BJ (cell line): ENCODE results near the gene MLLT3. TPM values are rescaled to one million over a fixed set of nuclear protein-coding genes. Genes with fewer than 3 reads are reported as not detected.

ENCODE experiments used
- CTCF ChIA-PET: fragments of 350-600 bp; formaldehyde crosslinking; extraction: SDS; loops from one replicate; lab custom pipeline; 2021; ENCODE audit warnings: antibody characterized with exemption, inconsistent platforms; lab: Yijun Ruan, JAX
- POLR2A ChIA-PET: fragments of 300-600 bp; sonication (Branson Sonifier 250); formaldehyde crosslinking; extraction: SDS; loops from one replicate; lab custom pipeline; 2021; ENCODE audit warnings: antibody characterized with exemption; lab: Charles Lee
- DNase-seq: peaks from one replicate; pipeline ENCODE4 v3.0.0-alpha.2; 2011; ENCODE audit warnings: low read depth
- H3K27me3 ChIP-seq: 2 replicates; pipeline ENCODE4 v1.6.0; 2011; ENCODE audit warnings: low read length; ENCODE audit not compliant: control insufficient read depth, insufficient read depth
- H3K36me3 ChIP-seq: 2 replicates; pipeline ENCODE4 v1.5.1; 2011; ENCODE audit warnings: low read length; ENCODE audit not compliant: control insufficient read depth, insufficient read depth
- H3K4me3 ChIP-seq: 2 replicates; pipeline ENCODE4 v1.5.1; 2011; ENCODE audit warnings: low read depth, mild to moderate bottlenecking, control low read depth, low read length
- polyA plus RNA-seq: library from polyadenylated mRNA; depleted of rRNA; stranded (reverse); fragments of >200 nt; gene quantifications from 2 replicates; pipeline ENCODE4 v1.2.3, GENCODE V29; 2011
- TF ChIP-seq, protein P1 (sequence below): IDR thresholded peaks from 2 replicates; pipeline ENCODE4 v1.5.1; 2011; ENCODE audit warnings: low read depth, mild to moderate bottlenecking, control low read depth, inconsistent platforms, low read length, moderate library complexity; ENCODE audit not compliant: insufficient read depth

MLLT3 gene
- polyA plus RNA-seq, 1 experiment: 13.8 TPM

DNA sequence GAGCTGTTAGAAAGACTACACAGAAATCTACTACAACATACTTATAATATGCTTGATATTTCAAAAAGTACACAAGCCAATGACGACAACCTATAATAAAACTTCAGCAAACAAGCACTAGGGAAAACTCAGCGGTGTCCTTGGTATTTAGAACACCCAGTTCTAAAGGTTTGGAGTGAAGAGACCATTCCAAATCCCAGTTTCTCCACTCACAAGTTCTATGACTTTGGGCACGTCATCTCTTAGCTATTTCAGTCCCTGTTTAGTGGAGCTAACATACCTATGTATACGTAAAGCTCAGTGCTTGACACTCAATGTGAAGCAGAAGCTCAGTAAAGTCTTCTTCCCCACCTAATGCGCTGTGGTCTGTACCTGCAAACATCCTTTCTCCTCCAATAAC is 52.8 kb downstream of the MLLT3 start:
- DNase-seq: no peak
- ChIA-PET CTCF (interaction anchor here (0.6 to 0.8 kb wide), 2 partner anchors 13 to 36 kb away, joined by 3 read pairs; no protein-coding TSS in a partner anchor), POLR2A (interaction anchor here (0.6 kb wide), 1 partner anchor 32 kb away, joined by 3 read pairs; no protein-coding TSS in a partner anchor)
- H3K36me3 ChIP-seq: no peaks in the 10 kb centered on the region
- TF ChIP-seq, protein P1, sequence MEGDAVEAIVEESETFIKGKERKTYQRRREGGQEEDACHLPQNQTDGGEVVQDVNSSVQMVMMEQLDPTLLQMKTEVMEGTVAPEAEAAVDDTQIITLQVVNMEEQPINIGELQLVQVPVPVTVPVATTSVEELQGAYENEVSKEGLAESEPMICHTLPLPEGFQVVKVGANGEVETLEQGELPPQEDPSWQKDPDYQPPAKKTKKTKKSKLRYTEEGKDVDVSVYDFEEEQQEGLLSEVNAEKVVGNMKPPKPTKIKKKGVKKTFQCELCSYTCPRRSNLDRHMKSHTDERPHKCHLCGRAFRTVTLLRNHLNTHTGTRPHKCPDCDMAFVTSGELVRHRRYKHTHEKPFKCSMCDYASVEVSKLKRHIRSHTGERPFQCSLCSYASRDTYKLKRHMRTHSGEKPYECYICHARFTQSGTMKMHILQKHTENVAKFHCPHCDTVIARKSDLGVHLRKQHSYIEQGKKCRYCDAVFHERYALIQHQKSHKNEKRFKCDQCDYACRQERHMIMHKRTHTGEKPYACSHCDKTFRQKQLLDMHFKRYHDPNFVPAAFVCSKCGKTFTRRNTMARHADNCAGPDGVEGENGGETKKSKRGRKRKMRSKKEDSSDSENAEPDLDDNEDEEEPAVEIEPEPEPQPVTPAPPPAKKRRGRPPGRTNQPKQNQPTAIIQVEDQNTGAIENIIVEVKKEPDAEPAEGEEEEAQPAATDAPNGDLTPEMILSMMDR: no peak
- no peak overlapping the region for H3K4me3 ChIP-seq
- no peaks in the 10 kb centered on the region for H3K27me3 ChIP-seq

DNA sequence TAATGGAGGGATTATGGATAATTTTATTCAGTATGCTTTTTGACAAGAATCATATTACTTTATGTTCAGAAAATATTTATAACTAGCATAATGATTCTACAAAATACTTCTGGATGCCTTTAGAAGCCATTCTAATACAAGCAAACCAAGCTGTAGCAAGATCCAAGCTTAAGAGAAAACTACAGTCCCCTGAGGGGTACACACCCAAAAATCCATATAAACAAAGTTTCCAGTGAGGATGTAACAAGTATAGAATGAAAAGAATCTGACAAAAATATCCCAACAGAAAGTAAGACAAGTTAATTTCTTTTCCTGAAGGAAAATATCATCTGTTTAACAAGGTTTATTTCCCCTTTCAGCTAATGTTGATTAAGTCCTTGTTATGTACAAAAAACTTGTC is 53.9 kb downstream of the MLLT3 start:
- TF ChIP-seq, protein P1: no peak
- ChIA-PET CTCF (no interaction called here), POLR2A (interaction anchor here (0.6 kb wide), 1 partner anchor 27 kb away, joined by 4 read pairs; no protein-coding TSS in a partner anchor)
- Histone ChIP-seq H3K4me3 (no peak overlapping the region), H3K36me3 (no peaks in the 10 kb centered on the region), H3K27me3 (no peaks in the 10 kb centered on the region)
- no peak for DNase-seq

DNA sequence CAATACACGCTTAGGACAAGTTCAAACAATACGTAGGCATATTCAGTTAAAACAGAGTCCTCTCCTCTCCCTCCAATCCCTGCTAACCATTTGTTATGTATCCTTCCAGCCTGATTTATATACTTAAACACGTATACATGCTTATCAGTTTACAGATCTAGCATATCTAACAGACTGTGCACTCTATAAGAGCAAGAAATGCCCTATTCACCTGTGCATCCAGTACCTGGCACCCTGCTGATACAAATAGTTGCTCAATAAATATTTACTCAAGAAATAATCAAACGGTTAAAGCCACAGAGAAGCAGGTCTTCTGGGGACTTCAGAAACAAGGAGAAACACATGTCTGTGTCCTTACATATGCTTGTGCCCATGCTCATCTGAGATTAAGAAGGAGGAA is 55.9 kb downstream of the MLLT3 start:
- no peak for DNase-seq
- TF ChIP-seq, protein P1: no peak
- H3K27me3 ChIP-seq: no peaks in the 10 kb centered on the region
- ChIA-PET CTCF (no interaction called here), POLR2A (no interaction called here)
- no peaks in the 10 kb centered on the region for H3K36me3 ChIP-seq
- H3K4me3 ChIP-seq: no peak overlapping the region

DNA sequence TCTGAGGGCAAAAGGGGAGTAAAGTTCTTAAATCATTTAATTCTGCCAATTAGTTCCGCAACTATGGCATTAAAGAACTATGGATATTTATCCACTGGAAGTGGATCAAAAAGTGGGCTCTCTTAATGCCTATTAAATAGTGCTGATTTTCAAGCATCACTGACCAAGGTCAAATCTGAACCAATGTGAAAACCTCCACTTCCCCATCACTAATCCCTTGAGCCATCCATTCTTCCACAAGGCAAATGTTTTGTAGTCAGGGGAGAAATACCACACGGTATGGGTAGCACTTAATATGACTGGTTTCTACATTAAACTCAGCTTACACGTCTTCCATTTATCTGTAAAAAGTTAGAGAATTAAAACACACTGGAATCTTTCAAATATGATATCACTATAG is 57.6 kb downstream of the MLLT3 start:
- ChIA-PET POLR2A (no interaction called here), CTCF (no interaction called here)
- Histone ChIP-seq H3K27me3 (no peaks in the 10 kb centered on the region), H3K36me3 (no peaks in the 10 kb centered on the region), H3K4me3 (no peak overlapping the region)
- DNase-seq: no peak
- TF ChIP-seq, protein P1: no peak

DNA sequence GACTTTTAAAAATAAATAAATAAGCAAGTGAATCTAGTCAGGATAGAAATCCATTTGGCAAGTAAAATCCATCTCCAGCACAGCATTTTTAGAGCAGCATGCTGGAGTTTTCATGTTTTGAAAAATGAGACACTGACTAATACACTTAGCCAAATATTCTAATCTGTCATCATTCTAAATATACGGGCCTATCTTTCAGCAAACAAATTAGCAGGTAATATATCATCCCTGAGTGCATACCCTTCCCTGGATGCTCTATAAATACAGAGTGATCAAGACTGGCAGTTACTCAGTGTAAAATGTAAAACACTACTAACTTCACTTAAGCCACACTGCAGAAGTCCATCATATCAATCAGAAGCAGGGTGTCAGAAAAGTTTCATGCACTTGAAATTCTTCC is 58.4 kb downstream of the MLLT3 start:
- H3K36me3 ChIP-seq: no peaks in the 10 kb centered on the region
- H3K4me3 ChIP-seq: no peak overlapping the region
- no peaks in the 10 kb centered on the region for H3K27me3 ChIP-seq
- ChIA-PET POLR2A (no interaction called here), CTCF (interaction anchor here (0.9 kb wide), 1 partner anchor 56 kb away, joined by 3 read pairs; no protein-coding TSS in a partner anchor)
- no peak for DNase-seq
- TF ChIP-seq, protein P1: no peak
